Activated CD8-positive, alpha-beta memory T cell treated with anti-CD3 and anti-CD28 coated beads for 48 hours (primary cell): ENCODE results near the gene RPS21.
"Not testable (repeated sequence)": the region's sequence is repeated elsewhere in the genome, so short reads cannot be mapped to it uniquely, and the experiment has no call there.

ENCODE experiments used
- DNase-seq, 3 experiments: peaks; one replicate each; pipeline ENCODE4 v3.0.0-alpha.2; 2020; ENCODE audit warnings: low read depth in 2 of 3, low spot score in 2 of 3

Gene RPS21

DNA sequence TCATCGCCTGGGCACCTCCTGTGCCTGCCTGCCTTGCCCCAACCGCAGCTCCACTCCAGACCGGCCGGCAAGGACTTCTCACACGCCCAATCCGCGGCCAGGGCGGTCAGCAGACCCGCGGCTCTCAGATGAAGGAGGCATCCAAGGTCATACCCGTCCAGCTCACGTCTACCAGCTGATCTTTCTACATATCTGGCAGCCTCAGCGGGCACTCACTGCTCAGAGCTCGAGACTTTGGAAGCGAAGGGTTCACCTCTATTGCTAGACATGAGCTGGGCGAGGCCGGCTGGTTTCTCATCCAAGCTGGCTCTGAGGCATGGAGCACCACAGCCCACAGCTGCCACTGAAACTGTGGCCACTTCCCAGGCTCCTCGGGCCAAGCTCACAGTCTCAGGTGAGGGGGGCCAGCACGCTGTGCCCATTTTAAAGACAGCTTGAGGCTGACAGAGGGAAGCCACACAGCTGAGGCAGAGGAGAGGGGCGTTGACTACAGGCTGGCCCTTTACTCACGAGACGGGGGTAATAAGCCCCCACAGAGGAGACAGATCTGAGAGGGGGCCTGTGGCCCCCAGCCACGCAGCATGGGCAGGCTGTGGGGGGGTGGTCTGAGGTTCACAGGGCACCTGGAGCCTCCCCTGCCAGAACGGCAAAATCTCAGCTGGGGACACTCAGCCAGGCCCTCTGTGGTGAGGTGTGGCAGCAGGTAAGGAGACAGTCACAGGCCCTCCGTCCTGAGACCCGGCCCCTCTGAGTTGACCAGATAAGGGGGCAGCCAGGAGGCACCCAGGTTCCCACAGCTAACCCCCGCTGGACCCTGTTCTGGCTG is 21.8 kb upstream of the RPS21 start:
- no peak for DNase-seq

- no peak for DNase-seq
Measured at GRCh38 chr20:62365814-62366369, 21.0 kb upstream of the RPS21 start.

GRCh38 chr20:62366370-62367135 is 20.4 kb upstream of the RPS21 start:
- no peak for DNase-seq

DNA sequence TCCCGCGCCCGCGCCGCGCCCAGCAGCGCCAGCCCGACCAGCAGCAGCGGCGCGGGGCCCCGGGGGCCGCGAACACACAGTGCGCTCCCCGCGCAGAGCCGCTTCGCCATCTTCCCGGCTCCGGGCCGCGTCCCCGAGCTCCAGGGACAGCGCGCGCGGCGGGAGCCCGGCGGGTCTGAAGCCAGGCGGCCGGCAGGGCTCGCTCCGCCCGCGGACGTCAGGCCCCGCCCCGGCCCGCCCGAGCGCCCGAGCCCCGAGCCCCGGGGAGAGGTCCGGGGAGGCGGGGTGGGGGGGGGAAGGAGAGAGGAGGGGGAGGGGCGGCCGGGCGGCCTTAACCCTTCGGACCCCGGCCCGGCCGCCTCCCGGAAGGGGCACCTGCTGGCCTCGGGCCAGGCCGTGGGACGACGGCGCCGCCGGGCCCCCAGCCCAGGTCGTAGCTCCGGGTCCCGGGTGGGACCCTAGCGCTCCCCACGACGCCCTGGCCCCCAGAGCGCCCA is 19.7 kb upstream of the RPS21 start, which contains the start of gene LAMA5:
TSS of gene LAMA5 (minus strand) at position 177 of the 497 bp plus-strand sequence. CDS start at position 110, 67 bp downstream.
- DNase-seq: no peak

DNA sequence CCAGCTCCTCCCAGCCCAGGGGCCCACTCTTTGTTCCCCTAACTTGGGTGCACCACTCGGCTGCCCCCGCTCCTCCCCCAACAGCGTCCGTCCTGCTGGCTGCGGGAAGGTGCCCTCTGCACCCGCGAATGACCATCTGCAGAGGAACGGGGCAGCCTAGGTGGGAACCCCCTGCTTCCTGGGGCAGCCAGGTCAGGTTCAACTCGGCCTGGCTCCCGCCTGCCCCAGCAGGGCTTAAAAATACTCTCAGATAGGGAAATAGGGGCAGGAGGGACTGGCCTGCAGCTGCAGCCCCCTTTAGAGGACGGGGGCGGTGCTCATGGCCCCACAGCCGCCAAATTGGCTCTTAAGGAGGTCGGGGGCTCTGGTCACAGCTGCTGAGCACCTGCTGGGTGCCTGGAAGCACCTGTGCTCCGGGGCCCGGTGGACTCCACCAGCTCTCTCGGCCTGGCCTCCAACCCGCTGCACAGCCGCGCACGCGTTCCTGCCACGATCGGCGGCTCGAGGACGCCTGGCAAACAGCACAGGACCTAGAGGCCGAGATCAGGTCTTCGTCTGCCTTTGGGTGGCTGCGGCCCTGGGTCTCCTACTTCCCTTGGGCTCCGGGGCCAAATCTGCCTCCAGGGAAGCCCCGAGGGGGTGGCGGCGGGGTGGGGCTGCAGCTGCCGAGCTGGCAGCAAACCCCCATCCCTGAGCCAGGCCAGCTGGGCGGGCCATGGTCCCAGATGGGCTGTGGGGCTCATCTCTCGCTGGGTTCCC is 19.1 kb upstream of the RPS21 start:
- no peak for DNase-seq

- DNase-seq: no peak
Measured at GRCh38 chr20:62368392-62368975, 18.4 kb upstream of the RPS21 start.

DNA sequence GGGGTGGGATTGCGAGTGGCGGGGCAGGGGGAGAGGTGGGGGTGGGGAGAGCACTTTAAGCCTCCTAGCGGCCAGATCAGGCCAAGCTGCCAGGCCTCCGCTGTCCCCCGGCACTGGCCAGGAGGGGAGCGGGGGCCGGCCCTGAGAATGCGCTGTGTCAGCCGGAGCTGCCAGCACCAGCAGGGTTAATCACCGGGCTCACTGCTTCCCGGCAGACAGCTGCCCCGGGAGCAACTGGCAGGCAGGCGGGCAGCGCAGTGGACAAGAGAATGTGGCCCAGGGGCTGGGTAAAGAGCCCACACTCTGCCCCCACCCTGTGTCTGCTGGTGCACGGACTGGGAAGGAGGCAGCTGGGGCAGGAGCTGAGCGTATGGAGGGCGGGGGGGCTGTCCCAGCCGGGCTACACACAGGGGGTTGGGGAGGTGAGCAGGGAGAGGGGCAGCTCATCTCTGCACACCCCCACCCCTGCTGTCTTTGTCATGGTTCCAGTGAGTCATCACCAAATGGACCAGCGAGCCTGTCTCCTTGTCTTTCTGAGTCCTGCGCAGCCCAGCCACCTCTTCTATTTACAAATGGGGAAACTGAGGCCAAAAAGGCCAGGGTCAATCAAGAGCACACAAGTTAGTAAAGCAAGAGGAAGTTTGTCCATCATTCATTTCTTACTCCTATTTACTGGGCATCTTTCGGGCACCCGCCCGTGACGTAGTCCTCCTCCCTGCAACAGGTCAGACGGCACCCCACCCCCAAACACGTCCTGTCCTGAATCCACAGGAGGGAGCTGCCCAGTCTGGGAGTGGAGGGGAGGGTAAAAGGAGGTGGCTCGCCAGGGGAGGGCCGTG is 17.7 kb upstream of the RPS21 start:
- no peak for DNase-seq

DNA sequence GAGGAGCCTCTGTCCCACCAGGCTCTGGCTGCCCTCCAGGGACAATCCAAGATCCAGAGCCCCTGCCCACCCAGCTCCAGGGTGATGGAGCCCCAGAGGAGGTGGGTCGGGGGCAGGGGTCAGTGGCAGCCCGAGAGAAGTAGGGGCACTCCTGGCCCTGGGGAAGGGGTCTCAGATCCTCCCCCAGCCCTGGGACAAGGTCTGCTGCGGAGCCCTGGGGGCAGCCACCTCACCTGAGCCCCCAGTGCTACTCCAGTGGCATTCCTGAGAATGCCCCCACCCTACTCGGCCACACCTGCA is 17.1 kb upstream of the RPS21 start:
- no peak for DNase-seq

- DNase-seq: no peak
Measured at GRCh38 chr20:62370115-62370806, 16.6 kb upstream of the RPS21 start.

- no peak for DNase-seq
Measured at GRCh38 chr20:62370807-62371587, 15.9 kb upstream of the RPS21 start.

GRCh38 chr20:62371588-62372041 is 15.3 kb upstream of the RPS21 start:
- no peak for DNase-seq

DNA sequence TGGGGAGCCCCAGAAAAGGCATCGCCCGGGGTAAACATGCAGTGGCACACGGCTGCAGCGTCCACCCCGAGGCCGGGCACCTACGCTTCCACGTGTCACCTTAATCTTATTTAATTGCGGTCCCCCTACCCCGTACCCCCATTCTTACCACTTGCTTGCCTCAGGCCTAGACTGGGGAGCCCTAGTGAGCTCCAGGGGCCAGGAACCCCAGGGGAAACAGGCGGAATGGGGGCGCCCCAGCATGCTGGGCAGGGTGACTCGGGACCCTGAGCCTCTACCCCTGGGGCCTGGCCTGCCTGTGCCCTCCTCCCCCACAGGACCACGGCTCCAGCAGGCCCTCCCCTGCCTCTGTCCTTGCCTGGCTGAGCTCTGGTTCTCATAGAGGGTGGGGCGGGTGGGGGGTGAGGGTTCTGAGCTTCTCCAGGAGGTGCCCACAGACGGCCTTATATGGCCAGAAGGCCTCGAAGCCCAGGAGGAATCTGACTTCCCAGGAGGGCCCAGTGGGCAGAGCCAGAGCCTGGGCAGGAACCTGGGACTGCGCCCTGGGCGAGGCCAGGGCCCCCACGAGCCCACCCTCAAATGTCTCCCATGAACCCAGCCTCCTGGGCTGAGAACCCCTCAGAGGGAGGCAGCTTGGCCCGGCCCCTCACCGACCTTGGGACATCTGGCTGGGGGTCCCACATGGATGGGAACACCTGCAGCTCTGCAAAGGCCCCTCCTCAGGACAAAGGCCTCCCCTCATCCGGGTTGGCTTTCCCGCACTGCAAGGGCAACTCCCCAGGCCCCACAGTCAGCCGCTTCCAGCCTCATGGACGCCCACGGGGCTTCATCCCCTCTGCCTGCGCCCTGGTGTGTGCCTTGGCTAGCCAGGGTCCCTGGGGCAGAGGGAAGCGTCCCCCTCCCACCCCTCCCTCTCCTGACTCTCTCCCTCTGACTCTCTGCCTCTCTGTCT is 14.6 kb upstream of the RPS21 start:
- no peak for DNase-seq

DNA sequence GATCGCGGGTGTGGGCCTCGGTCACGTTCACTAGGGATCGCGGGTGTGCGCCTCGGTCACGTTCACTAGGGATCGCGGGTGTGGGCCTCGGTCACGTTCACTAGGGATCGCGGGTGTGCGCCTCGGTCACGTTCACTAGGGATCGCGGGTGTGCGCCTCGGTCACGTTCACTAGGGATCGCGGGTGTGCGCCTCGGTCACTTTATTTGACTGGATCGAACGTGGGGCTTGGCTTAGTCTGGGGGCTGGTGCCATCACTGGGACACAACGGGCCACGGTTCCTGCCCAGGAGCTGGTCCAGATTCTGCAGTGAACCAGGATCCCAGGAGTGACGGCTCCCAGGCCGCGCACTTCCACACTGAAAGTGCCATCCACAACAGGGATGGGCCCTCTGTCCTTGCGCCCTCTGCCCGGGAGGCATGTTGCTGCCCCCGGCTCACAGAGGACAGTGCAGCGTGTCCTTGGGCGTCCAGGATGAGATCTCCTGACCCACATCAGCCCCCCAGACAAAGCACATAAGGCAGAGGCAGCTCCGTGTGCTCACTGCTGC is 13.2 kb upstream of the RPS21 start:
- DNase-seq: not testable (repeated sequence)

DNA sequence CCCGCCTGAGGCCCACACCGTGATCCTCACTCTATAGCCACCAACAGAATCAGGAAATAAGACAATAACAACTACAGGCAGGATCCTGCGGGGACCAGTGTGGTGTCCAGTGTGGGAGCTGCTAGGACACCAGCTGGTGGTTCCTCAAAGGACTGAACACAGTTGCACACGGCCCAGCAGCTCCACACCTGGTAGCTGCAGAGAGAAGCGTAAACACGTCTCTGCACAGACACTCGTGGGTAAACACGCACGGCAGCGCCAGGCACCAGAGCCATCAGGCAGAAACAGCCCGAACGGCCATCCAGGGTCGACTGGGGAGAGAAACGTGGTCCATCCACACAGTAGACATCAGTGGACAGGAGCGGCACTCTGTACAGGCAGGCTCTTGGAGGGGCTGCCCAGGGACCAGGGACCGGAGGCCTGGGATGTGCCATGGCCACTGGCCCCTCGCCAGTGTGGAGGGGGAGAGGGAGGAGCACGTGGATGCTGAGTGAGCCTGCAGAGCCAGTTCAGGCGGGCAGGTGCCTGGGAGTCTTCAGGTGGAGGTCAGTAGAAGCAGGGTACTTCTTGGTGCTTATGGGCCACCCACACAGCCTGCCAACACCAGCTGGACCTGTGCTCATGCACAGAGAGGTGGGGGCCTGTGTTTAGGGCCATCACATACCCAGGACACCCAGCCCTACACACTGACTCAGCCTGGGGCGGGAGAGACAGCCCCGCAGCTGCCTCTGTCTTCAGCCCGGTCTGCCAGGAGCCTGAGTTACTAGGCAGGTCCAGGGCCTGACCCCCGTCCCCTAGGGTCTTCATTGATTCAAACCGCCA is 12.4 kb upstream of the RPS21 start:
- DNase-seq: no peak

- DNase-seq: no peak
Measured at GRCh38 chr20:62376112-62377063, 10.5 kb upstream of the RPS21 start.
